ENCODE data around the gene INSIG1. TPM values are rescaled to one million over a fixed set of nuclear protein-coding genes. Genes with fewer than 3 reads are reported as not detected.

Gene INSIG1
- total and polyA plus RNA-seq, 4 donors: 54.2 to 264 (median 119) TPM

GRCh38 chr7:155333346-155334234, 35.9 kb downstream of the INSIG1 start:
- Histone ChIP-seq H3K27ac (ENCODE audit: low read depth in 1 of 2, low read length in 1 of 2) (no peak overlapping the region), H3K9me3 (ENCODE audit: control insufficient read depth in 4 of 4, insufficient read depth in 3 of 4, low read length in 3 of 4) (no peaks in the 10 kb centered on the region), H3K4me3 (no peak overlapping the region), H3K9ac (ENCODE audit: insufficient read depth in 1 of 2, low read length in 2 of 2) (no peak overlapping the region), H3K27me3 (ENCODE audit: control insufficient read depth in 3 of 3, insufficient read depth in 3 of 3, low read length in 2 of 3) (peaks cover 0 to 16% (median 2%) of the 10 kb centered on the region in 3 donors), H3K4me1 (ENCODE audit: control insufficient read depth in 5 of 5, insufficient read depth in 5 of 5, low read length in 5 of 5) (no peaks in the 10 kb centered on the region), H3K36me3 (ENCODE audit: control insufficient read depth in 4 of 4, insufficient read depth in 4 of 4, low read length in 4 of 4) (no peaks in the 10 kb centered on the region)
- 76% methylated on average over 23 of the region's 23 CpGs for WGBS, 2 donors
- ATAC-seq (ENCODE audit: insufficient read depth, low FRiP score) (no peak), DNase-seq (no peak)
- no peak for TF ChIP-seq CTCF (IDR thresholded peaks at IDR 0.05; ENCODE audit: control extremely low read depth, extremely low read depth)

GRCh38 chr7:155336812-155337602, 39.3 kb downstream of the INSIG1 start:
- 82 to 90% methylated on average over 21 of the region's 21 CpGs for WGBS, 2 donors
- TF ChIP-seq CTCF (IDR thresholded peaks at IDR 0.05; ENCODE audit: control extremely low read depth, extremely low read depth): no peak
- ATAC-seq (ENCODE audit: insufficient read depth, low FRiP score): no peak
- DNase-seq: no peak
- Histone ChIP-seq H3K27ac (ENCODE audit: low read depth in 1 of 2, low read length in 1 of 2) (no peak overlapping the region), H3K27me3 (ENCODE audit: control insufficient read depth in 3 of 3, insufficient read depth in 3 of 3, low read length in 2 of 3) (peaks cover 0 to 20% (median 0%) of the 10 kb centered on the region in 3 donors), H3K9me3 (ENCODE audit: control insufficient read depth in 4 of 4, insufficient read depth in 3 of 4, low read length in 3 of 4) (no peaks in the 10 kb centered on the region), H3K4me1 (ENCODE audit: control insufficient read depth in 5 of 5, insufficient read depth in 5 of 5, low read length in 5 of 5) (no peaks in the 10 kb centered on the region), H3K9ac (ENCODE audit: insufficient read depth in 1 of 2, low read length in 2 of 2) (no peak overlapping the region), H3K4me3 (no peak overlapping the region), H3K36me3 (ENCODE audit: control insufficient read depth in 4 of 4, insufficient read depth in 4 of 4, low read length in 4 of 4) (no peaks in the 10 kb centered on the region)

- Histone ChIP-seq H3K4me1 (ENCODE audit: control insufficient read depth in 5 of 5, insufficient read depth in 5 of 5, low read length in 5 of 5) (no peaks in the 10 kb centered on the region), H3K36me3 (ENCODE audit: control insufficient read depth in 4 of 4, insufficient read depth in 4 of 4, low read length in 4 of 4) (no peaks in the 10 kb centered on the region), H3K4me3 (no peak overlapping the region), H3K27me3 (ENCODE audit: control insufficient read depth in 3 of 3, insufficient read depth in 3 of 3, low read length in 2 of 3) (peaks cover 0 to 20% (median 0%) of the 10 kb centered on the region in 3 donors), H3K27ac (ENCODE audit: low read depth in 1 of 2, low read length in 1 of 2) (no peak overlapping the region), H3K9ac (ENCODE audit: insufficient read depth in 1 of 2, low read length in 2 of 2) (no peak overlapping the region), H3K9me3 (ENCODE audit: control insufficient read depth in 4 of 4, insufficient read depth in 3 of 4, low read length in 3 of 4) (no peaks in the 10 kb centered on the region)
- no peak for DNase-seq
- ATAC-seq (ENCODE audit: insufficient read depth, low FRiP score): no peak
- no peak for TF ChIP-seq CTCF (IDR thresholded peaks at IDR 0.05; ENCODE audit: control extremely low read depth, extremely low read depth)
- 86 to 87% methylated on average over 34 to 37 of the region's 37 CpGs for WGBS, 2 donors
These were observed 40.4 kb downstream of the INSIG1 start for GRCh38 chr7:155337946-155338631.
